IMR-90 (cell line): ENCODE measurements around the gene CMTM1. TPM values are rescaled to one million over a fixed set of nuclear protein-coding genes. Genes with fewer than 3 reads are reported as not detected.
A peak's percentile ranks its signal among the peaks of the same experiment; 100 is the strongest.

ENCODE experiments used
- ATAC-seq: fragments of 200-7000 bp; cut with Tn5 transposase; 2 replicates; pipeline ENCODE4 v1.9.1; 2020; ENCODE audit warnings: low read depth, mild to moderate bottlenecking, moderate library complexity
- BruUV-seq: library from RNA; stranded (reverse); fragments of 400-500 nt; replicated peaks from 2 replicates; lab custom pipeline; 2021; lab: Mats Ljungman, UMichigan
- CTCF ChIA-PET: fragments of 300-600 bp; formaldehyde crosslinking; extraction: SDS; loops from one replicate; lab custom pipeline; 2021; ENCODE audit warnings: antibody characterized with exemption; lab: Yijun Ruan, JAX
- POLR2A ChIA-PET: fragments of 300-600 bp; sonication (Branson Sonifier 250); formaldehyde crosslinking; loops from one replicate; lab custom pipeline; 2022; ENCODE audit warnings: antibody characterized with exemption; ENCODE audit not compliant: unreplicated experiment; lab: Charles Lee
- DNase-seq: peaks from one replicate; pipeline ENCODE4 v3.0.0; 2013
- H2AFZ ChIP-seq: replicated peaks from 2 replicates; pipeline ENCODE3; 2013; ENCODE audit warnings: low read length, mild to moderate bottlenecking; ENCODE audit not compliant: poor library complexity
- H2AK5ac ChIP-seq: 2 replicates; pipeline ENCODE4 v1.6.1; 2013; ENCODE audit warnings: low read depth, low read length, inconsistent platforms
- H2AK9ac ChIP-seq: replicated peaks from 2 replicates; pipeline ENCODE3; 2013; ENCODE audit warnings: mild to moderate bottlenecking, low read depth, low read length, moderate library complexity; ENCODE audit not compliant: poor library complexity
- H2BK120ac ChIP-seq: 2 replicates; pipeline ENCODE4 v1.6.1; 2013; ENCODE audit warnings: low read depth, low read length, inconsistent platforms
- H2BK15ac ChIP-seq: 3 replicates; pipeline ENCODE4 v1.6.1; 2013; ENCODE audit warnings: low read depth, low read length, inconsistent platforms
- H2BK20ac ChIP-seq: 2 replicates; pipeline ENCODE4 v1.6.1; 2013; ENCODE audit warnings: low read depth, mild to moderate bottlenecking, inconsistent platforms, low read length, moderate library complexity
- H2BK5ac ChIP-seq: 2 replicates; pipeline ENCODE4 v1.6.1; 2013; ENCODE audit warnings: mild to moderate bottlenecking, low read depth, low read length, inconsistent platforms; ENCODE audit not compliant: poor library complexity, severe bottlenecking
- H3K14ac ChIP-seq: replicated peaks from 2 replicates; pipeline ENCODE4 v1.6.1; 2013; ENCODE audit warnings: low read depth, low read length, inconsistent platforms
- H3K18ac ChIP-seq: 2 replicates; pipeline ENCODE4 v1.6.1; 2013; ENCODE audit warnings: low read depth, low read length, control low read depth
- H3K23ac ChIP-seq: 2 replicates; pipeline ENCODE4 v1.6.1; 2013; ENCODE audit warnings: low read depth, low read length, inconsistent platforms
- H3K27ac ChIP-seq: 2 replicates; pipeline ENCODE4 v1.5.1; 2013; ENCODE audit warnings: mild to moderate bottlenecking, control low read depth, low read length; ENCODE audit not compliant: insufficient read depth
- H3K27me3 ChIP-seq: 2 replicates; pipeline ENCODE4 v1.6.1; 2013; ENCODE audit warnings: low read length; ENCODE audit not compliant: control insufficient read depth, insufficient read depth
- H3K36me3 ChIP-seq: 2 replicates; pipeline ENCODE4 v1.6.1; 2013; ENCODE audit warnings: low read length, mixed read lengths; ENCODE audit not compliant: control insufficient read depth, insufficient read depth
- H3K4ac ChIP-seq: 2 replicates; pipeline ENCODE4 v1.6.1; 2013; ENCODE audit warnings: low read depth, low read length, inconsistent platforms
- H3K4me1 ChIP-seq: 2 replicates; pipeline ENCODE4 v1.6.1; 2013; ENCODE audit warnings: low read length, mixed read lengths; ENCODE audit not compliant: control insufficient read depth, insufficient read depth
- H3K4me2 ChIP-seq: 2 replicates; pipeline ENCODE4 v1.6.1; 2013; ENCODE audit warnings: low read depth, mild to moderate bottlenecking, control low read depth, low read length, moderate library complexity
- H3K4me3 ChIP-seq: 2 replicates; pipeline ENCODE4 v1.5.1; 2013; ENCODE audit warnings: low read depth, mild to moderate bottlenecking, control low read depth, low read length, moderate library complexity; ENCODE audit not compliant: insufficient read depth
- H3K56ac ChIP-seq: 2 replicates; pipeline ENCODE4 v1.6.1; 2013; ENCODE audit warnings: low read length, inconsistent platforms; ENCODE audit not compliant: insufficient read depth; ENCODE audit errors: extremely low read depth
- H3K79me1 ChIP-seq, 2 experiments: 2 replicates each; pipeline ENCODE4 v1.6.1; 2013; ENCODE audit warnings: low read length in 2 of 2, inconsistent platforms in 1 of 2, low read depth in 1 of 2
- H3K9ac ChIP-seq: 2 replicates; pipeline ENCODE4 v1.6.1; 2013; ENCODE audit warnings: low read depth, low read length, control low read depth
- H3K9me1 ChIP-seq: 2 replicates; pipeline ENCODE4 v1.6.1; 2013; ENCODE audit warnings: low read length, inconsistent platforms; ENCODE audit not compliant: insufficient read depth
- H3K9me3 ChIP-seq: 2 replicates; pipeline ENCODE4 v1.6.1; 2013; ENCODE audit warnings: low read length; ENCODE audit not compliant: control insufficient read depth, insufficient read depth
- H4K20me1 ChIP-seq: 2 replicates; pipeline ENCODE4 v1.6.1; 2013; ENCODE audit warnings: low read length, inconsistent platforms; ENCODE audit not compliant: insufficient read depth
- H4K5ac ChIP-seq: 2 replicates; pipeline ENCODE4 v1.6.1; 2013; ENCODE audit warnings: mild to moderate bottlenecking, low read depth, low read length, control low read depth
- H4K8ac ChIP-seq, 2 experiments: 2 replicates each; pipeline ENCODE4 v1.6.1; 2013; ENCODE audit warnings: low read depth in 2 of 2, low read length in 2 of 2, control low read depth in 1 of 2, inconsistent platforms in 1 of 2
- H4K91ac ChIP-seq: 2 replicates; pipeline ENCODE4 v1.6.1; 2013; ENCODE audit warnings: low read depth, low read length, inconsistent platforms; ENCODE audit not compliant: insufficient read depth
- BHLHE40 ChIP-seq: fragments of 150-350 bp; IDR thresholded peaks from 2 replicates; pipeline ENCODE4 v1.6.1; 2016; ENCODE audit warnings: mild to moderate bottlenecking, low read depth, low read length
- CEBPB ChIP-seq: IDR thresholded peaks from 2 replicates; pipeline ENCODE4 v1.6.1; 2012; ENCODE audit warnings: low read depth, low read length, improper control_type of control experiment
- CHD1 ChIP-seq: IDR thresholded peaks from 2 replicates; pipeline ENCODE4 v1.6.1; 2012; ENCODE audit warnings: low read depth, low read length, improper control_type of control experiment
- ELK1 ChIP-seq: fragments of 150-350 bp; IDR thresholded peaks from 2 replicates; pipeline ENCODE4 v1.6.1; 2016; ENCODE audit warnings: low read depth, mild to moderate bottlenecking, low read length, moderate library complexity, borderline replicate concordance
- FOS ChIP-seq: fragments of 150-350 bp; IDR thresholded peaks from 2 replicates; pipeline ENCODE4 v1.6.1; 2016; ENCODE audit warnings: low read depth, low read length
- MAFK ChIP-seq: IDR thresholded peaks from 2 replicates; pipeline ENCODE4 v1.6.1; 2012; ENCODE audit warnings: low read depth, low read length, improper control_type of control experiment
- MAZ ChIP-seq: IDR thresholded peaks from 2 replicates; pipeline ENCODE4 v1.6.1; 2012; ENCODE audit warnings: low read depth, mild to moderate bottlenecking, low read length, improper control_type of control experiment, moderate library complexity, borderline replicate concordance
- MXI1 ChIP-seq: IDR thresholded peaks from 2 replicates; pipeline ENCODE4 v1.6.1; 2012; ENCODE audit warnings: low read depth, mild to moderate bottlenecking, low read length, moderate library complexity, borderline replicate concordance
- NFE2L2 ChIP-seq: fragments of 150-350 bp; IDR thresholded peaks from 2 replicates; pipeline ENCODE4 v1.6.1; 2016; ENCODE audit warnings: low read depth, mild to moderate bottlenecking, low read length
- POLR2A ChIP-seq: IDR thresholded peaks from 2 replicates; pipeline ENCODE4 v1.6.1; 2012; ENCODE audit warnings: mild to moderate bottlenecking, low read depth, low read length
- RAD21 ChIP-seq: IDR thresholded peaks from 2 replicates; pipeline ENCODE4 v1.6.1; 2012; ENCODE audit warnings: low read length, improper control_type of control experiment
- RCOR1 ChIP-seq: IDR thresholded peaks from 2 replicates; pipeline ENCODE4 v1.6.1; 2012; ENCODE audit warnings: mild to moderate bottlenecking, low read length, improper control_type of control experiment; ENCODE audit not compliant: insufficient replicate concordance
- RFX5 ChIP-seq: IDR thresholded peaks from 2 replicates; pipeline ENCODE4 v1.8.0; 2012; ENCODE audit warnings: low read depth, mild to moderate bottlenecking, low read length, moderate library complexity
- SMC3 ChIP-seq: fragments of 150-350 bp; IDR thresholded peaks from 2 replicates; pipeline ENCODE4 v1.6.1; 2016; ENCODE audit warnings: low read depth, mild to moderate bottlenecking, antibody characterized with exemption, low read length, moderate library complexity
- USF2 ChIP-seq: fragments of 150-350 bp; IDR thresholded peaks from 2 replicates; pipeline ENCODE4 v1.6.1; 2017; ENCODE audit warnings: mild to moderate bottlenecking, antibody characterized with exemption, low read length, low read depth
- WGBS, 2 experiments: methylation state at CpG; one replicate each; pipeline versions ENCODE4 v1.1.5 to v1.1.7; 2013; ENCODE audit warnings: missing lambda C conversion rate in 2 of 2; ENCODE audit not compliant: insufficient read length in 1 of 2; ENCODE audit errors: extremely low coverage in 2 of 2; 5-methylcytosine and 5-hydroxymethylcytosine counted together
- dilution Hi-C: fragments of 300-500 bp; cut with HindIII; formaldehyde crosslinking; loops from one replicate; pipeline ENCODE4 v1.14.3; 2018; ENCODE audit warnings: low sequenced_read_pairs; ENCODE audit not compliant: unreplicated experiment
- in situ Hi-C: fragments of 300-500 bp; cut with MboI; formaldehyde crosslinking; loops from 3 replicates; pipeline ENCODE4 v1.14.3; 2019; ENCODE audit warnings: low sequenced_read_pairs, inconsistent platforms, mixed read lengths
- intact Hi-C: fragments of 100-400 bp; cut with micrococcal nuclease; formaldehyde crosslinking; loops from 2 replicates; pipeline ENCODE4 v1.10.0; 2022
- polyA plus RNA-seq, 3 experiments: library from polyadenylated mRNA; depleted of rRNA; stranded (reverse); fragments of >200 nt; gene quantifications; 2 replicates each; pipeline ENCODE4 v1.2.3, GENCODE V29; 2012; ENCODE audit warnings: low replicate concordance in 1 of 3
- total RNA-seq: library from RNA; depleted of rRNA; stranded (reverse); fragments of >200 nt; gene quantifications from 2 replicates; pipeline ENCODE4 v1.2.3, GENCODE V29; 2012

CMTM1 gene
- total and polyA plus RNA-seq, 2 of the 4 experiments (the other 2 are of a cell fraction), result 0.54 to 2.1 TPM

GRCh38 chr16:66552286-66553177, 13.7 kb upstream of the CMTM1 start, which contains the start of gene CKLF:
Gene CKLF (plus strand): TSS chr16:66552576. CDS start chr16:66552716, 140 bp downstream.
- H2BK120ac ChIP-seq, result peak within 1 kb of the TSS; percentile 74
- peak within 1 kb of the TSS; percentile 94 for H4K5ac ChIP-seq
- peak within 1 kb of the TSS; percentile 94 for H3K23ac ChIP-seq
- peak within 1 kb of the TSS; percentile 85 for H3K4me2 ChIP-seq
- peak within 1 kb of the TSS; percentile 96 for H2BK5ac ChIP-seq
- H3K27ac ChIP-seq, result peak within 1 kb of the TSS; percentile 96
- peaks cover under 1% of the 10 kb centered on the region; the same call in 1 of the 2 replicates for H3K36me3 ChIP-seq
- 18% methylated on average over 40 of the region's 63 CpGs; no CpG with 5 or more reads in 1 of the 2 experiments for WGBS, 2 experiments
- H2BK20ac ChIP-seq, result peak within 1 kb of the TSS; percentile 40; the same call in 1 of the 2 replicates
- H3K9me3 ChIP-seq, result no peaks in the 10 kb centered on the region
- peak within 1 kb of the TSS; percentile 100 for H2AFZ ChIP-seq
- peak within 1 kb of the TSS; percentile 56; the same call in 2 of the 3 replicates for H2BK15ac ChIP-seq
- peak within 1 kb of the TSS; percentile 93 for H3K56ac ChIP-seq
- H4K8ac ChIP-seq, result peak within 1 kb of the TSS; percentile 98 to 100
- ChIA-PET CTCF (interaction anchor here (0.6 to 0.8 kb wide), 2 partner anchors 18 to 147 kb away, joined by 3 read pairs; no protein-coding TSS in a partner anchor), POLR2A (interaction anchor here (0.6 to 1.0 kb wide), 3 partner anchors 29 to 203 kb away, joined by 3 to 8 read pairs (median 3); no protein-coding TSS in a partner anchor)
- intact Hi-C loops (loop anchor here (2.0 kb wide), 1 partner anchor 52 kb away; the partner anchor contains the start of gene CMTM3), dilution Hi-C loops (no loop called here), in situ Hi-C loops (loop anchor here (5.0 kb wide), 1 partner anchor 50 kb away; the partner anchor contains the start of gene CMTM3)
- ATAC-seq, result peak; percentile 79
- peak within 1 kb of the TSS; percentile 91 for H2AK5ac ChIP-seq
- H2AK9ac ChIP-seq, result peak within 1 kb of the TSS; percentile 95
- peaks cover 7% of the 10 kb centered on the region for H3K4me1 ChIP-seq
- no peaks in the 10 kb centered on the region for H4K20me1 ChIP-seq
- H3K18ac ChIP-seq, result peak within 1 kb of the TSS; percentile 80
- peaks cover 16% of the 10 kb centered on the region; the same call in 1 of the 2 replicates for H3K9me1 ChIP-seq
- H4K91ac ChIP-seq, result peak within 1 kb of the TSS; percentile 99
- peaks cover 54 to 64% of the 10 kb centered on the region in 2 experiments for H3K79me1 ChIP-seq
- peak within 1 kb of the TSS; percentile 98 for H3K14ac ChIP-seq
- BruUV-seq, result no TSS peak
- no peaks in the 10 kb centered on the region for H3K27me3 ChIP-seq
- peak within 1 kb of the TSS; percentile 93 for H3K9ac ChIP-seq
- H3K4ac ChIP-seq, result peak within 1 kb of the TSS; percentile 98
- H3K4me3 ChIP-seq, result peak within 1 kb of the TSS; percentile 60
- DNase-seq, result peak; percentile 83
- TF ChIP-seq POLR2A (no peak), CHD1 (no peak), MAZ (no peak; the same call in 1 of the 2 replicates), BHLHE40 (0 out of 2 replicates have a peak, but pooled peaks have one; percentile 5), MXI1 (0 out of 2 replicates have a peak, but pooled peaks have one; percentile 40), ELK1 (no peak), CEBPB (no peak), RAD21 (no peak), NFE2L2 (no peak), MAFK (no peak), RCOR1 (peak; percentile 53), FOS (no peak), USF2 (0 out of 2 replicates have a peak, but pooled peaks have one; percentile 5), SMC3 (no peak), RFX5 (no peak)
